Measurements from ENCODE around the gene ZNF518B. TPM values are rescaled to one million over a fixed set of nuclear protein-coding genes. Genes with fewer than 3 reads are reported as not detected.

The ZNF518B gene
- total and polyA plus RNA-seq, 10 of the 15 experiments (the other 5 are each of a cell fraction or from before 2014, with no cell fraction given), result 2.7 to 20.5 (median 9.2) TPM

GRCh38 chr4:10438924-10439323 is 18.3 kb downstream of the ZNF518B start:
- Histone ChIP-seq H3K27ac (ENCODE audit: control insufficient read depth, insufficient read depth) (no peak overlapping the region), H3K9me3 (replicated peaks; ENCODE audit: control insufficient read depth, insufficient read depth, low read length) (no peaks in the 10 kb centered on the region), H3K36me3 (ENCODE audit: control insufficient read depth in 2 of 2, insufficient read depth in 2 of 2, low read length in 1 of 2) (no peaks in the 10 kb centered on the region; a peak in 1 of 4 replicates), H3K4me1 (ENCODE audit: control insufficient read depth, insufficient read depth, low read length) (no peaks in the 10 kb centered on the region), H2AFZ (ENCODE audit: control insufficient read depth, low read depth, low read length) (no peak overlapping the region), H3K27me3 (replicated peaks in 1 of 2; ENCODE audit: control insufficient read depth in 2 of 2, insufficient read depth in 2 of 2, low read length in 1 of 2) (no peaks in the 10 kb centered on the region), H3K4me3 (no peak overlapping the region), H3K9ac (ENCODE audit: control insufficient read depth, insufficient read depth, low read length) (no peak overlapping the region), H3K4me2 (ENCODE audit: control insufficient read depth, insufficient read depth) (no peak overlapping the region), H3K79me2 (ENCODE audit: control insufficient read depth, insufficient read depth, low read length) (no peaks in the 10 kb centered on the region), H4K20me1 (ENCODE audit: control insufficient read depth, insufficient read depth) (no peaks in the 10 kb centered on the region)
- ATAC-seq, result peak; percentile 58
- ChIA-PET RAD21 (ENCODE audit: unreplicated experiment) (no interaction called here), POLR2A (no interaction called here), CTCF (interaction anchor here (1.2 kb wide), 1 partner anchor 17 kb away, joined by 4 read pairs; no protein-coding TSS in a partner anchor), SMC1A (ENCODE audit: uncharacterized antibody, unreplicated experiment) (no interaction called here)
- TF ChIP-seq SRF (IDR thresholded peaks at IDR 0.05; ENCODE audit: low read depth in 2 of 2, low read length in 2 of 2) (no peak), MEF2A (IDR thresholded peaks at IDR 0.05; ENCODE audit: insufficient read depth, low read depth, low read length) (no peak), SREBF1 (IDR thresholded peaks at IDR 0.05; ENCODE audit: low read length) (no peak), SIN3A (IDR thresholded peaks at IDR 0.05; ENCODE audit: low read depth, low read length) (no peak), BHLHE40 (IDR thresholded peaks at IDR 0.05; ENCODE audit: borderline replicate concordance in 1 of 2, low read depth in 2 of 2, low read length in 1 of 2) (no peak), GATAD2B (conservative IDR thresholded peaks at IDR 0.05; ENCODE audit: low read depth) (no peak), MAX (IDR thresholded peaks at IDR 0.05; ENCODE audit: low read depth, low read length) (no peak), BMI1 (IDR thresholded peaks at IDR 0.05; ENCODE audit: borderline replicate concordance) (no peak), IKZF1 (conservative IDR thresholded peaks at IDR 0.05) (no peak), ZBTB4 (CRISPR knock-in tag; IDR thresholded peaks at IDR 0.05) (no peak), EZH2 (IDR thresholded peaks at IDR 0.05; ENCODE audit: borderline replicate concordance, control insufficient read depth, low read depth, low read length) (no peak)
- FAIRE-seq, result peak; percentile 7
- intact Hi-C loops (cut with micrococcal nuclease; ENCODE audit: unreplicated experiment), result no loop called here
- no TSS peak for BruUV-seq (replicated peaks)
- 6% methylated on average over 1 of the region's 1 CpG for WGBS (ENCODE audit: insufficient coverage, insufficient replicate concordance, low lambda C conversion rate, missing lambda C conversion rate)
- in situ Hi-C loops (cut with MboI), result no loop called here
- DNase-seq (ENCODE audit: low read depth, low spot score), result no peak

Data from GM12878 (cell line).